ENCODE data around the gene LEPROT.

The LEPROT gene

DNA sequence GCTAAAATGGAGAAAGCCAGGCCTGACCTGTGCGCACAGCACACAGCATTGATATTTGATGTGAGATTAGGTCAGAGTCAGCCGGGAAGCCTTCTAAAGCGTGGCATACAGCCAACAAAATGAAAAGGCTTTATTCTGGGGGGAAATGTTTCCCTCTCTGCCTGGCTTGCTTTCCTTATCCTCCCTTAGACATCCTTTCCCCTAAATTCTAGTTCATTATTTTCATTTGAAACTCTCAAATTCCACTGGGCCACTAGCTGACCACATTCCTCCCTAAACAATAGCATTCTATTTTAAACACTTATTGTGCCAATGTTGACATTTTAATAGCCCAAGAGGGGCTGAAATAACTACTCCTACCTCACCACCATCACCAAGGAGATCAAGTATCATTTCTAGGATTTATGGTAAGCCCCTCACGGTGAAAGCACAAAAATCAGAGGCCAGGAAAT, 49.4 kb downstream of the LEPROT start (continued):
- no peak for TF ChIP-seq ZNF280C (tag by site-specific recombination; IDR thresholded peaks at IDR 0.05)
- peak; percentile 23; the same call in 1 of the 2 replicates for TF ChIP-seq KLF16 (tag by site-specific recombination; IDR thresholded peaks at IDR 0.05)
- TF ChIP-seq ZXDB (tag by site-specific recombination; IDR thresholded peaks at IDR 0.05), result peak; percentile 94
- no peak for TF ChIP-seq ZSCAN18 (tag by site-specific recombination; IDR thresholded peaks at IDR 0.05)
- TF ChIP-seq WT1 (tag by site-specific recombination; IDR thresholded peaks at IDR 0.05), result peak; percentile 100
- TF ChIP-seq ZNF560 (tag by site-specific recombination; IDR thresholded peaks at IDR 0.05; ENCODE audit: borderline replicate concordance), result no peak
- peak; percentile 90 for TF ChIP-seq ZNF629 (tag by site-specific recombination; IDR thresholded peaks at IDR 0.05)
- TF ChIP-seq KLF9 (tag by site-specific recombination; IDR thresholded peaks at IDR 0.05; ENCODE audit: low read depth), result no peak
- TF ChIP-seq ZNF747 (tag by site-specific recombination; IDR thresholded peaks at IDR 0.05), result no peak
- no peak for TF ChIP-seq ZNF514 (tag by site-specific recombination; IDR thresholded peaks at IDR 0.05)
- no peak for TF ChIP-seq KLF1 (tag by site-specific recombination; IDR thresholded peaks at IDR 0.05)
- TF ChIP-seq, protein P1, sequence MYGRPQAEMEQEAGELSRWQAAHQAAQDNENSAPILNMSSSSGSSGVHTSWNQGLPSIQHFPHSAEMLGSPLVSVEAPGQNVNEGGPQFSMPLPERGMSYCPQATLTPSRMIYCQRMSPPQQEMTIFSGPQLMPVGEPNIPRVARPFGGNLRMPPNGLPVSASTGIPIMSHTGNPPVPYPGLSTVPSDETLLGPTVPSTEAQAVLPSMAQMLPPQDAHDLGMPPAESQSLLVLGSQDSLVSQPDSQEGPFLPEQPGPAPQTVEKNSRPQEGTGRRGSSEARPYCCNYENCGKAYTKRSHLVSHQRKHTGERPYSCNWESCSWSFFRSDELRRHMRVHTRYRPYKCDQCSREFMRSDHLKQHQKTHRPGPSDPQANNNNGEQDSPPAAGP (tag by site-specific recombination; IDR thresholded peaks at IDR 0.05), result peak; percentile 99
- 0 out of 2 replicates have a peak, but pooled peaks have one; percentile 33 for TF ChIP-seq ZNF121 (tag by site-specific recombination; IDR thresholded peaks at IDR 0.05)
- TF ChIP-seq TRIM28 (IDR thresholded peaks at IDR 0.05; ENCODE audit: borderline replicate concordance, low read length), result peak; percentile 70
- peak; percentile 55 for TF ChIP-seq ZNF335 (tag by site-specific recombination; conservative IDR thresholded peaks at IDR 0.05)
- TF ChIP-seq, protein P2, sequence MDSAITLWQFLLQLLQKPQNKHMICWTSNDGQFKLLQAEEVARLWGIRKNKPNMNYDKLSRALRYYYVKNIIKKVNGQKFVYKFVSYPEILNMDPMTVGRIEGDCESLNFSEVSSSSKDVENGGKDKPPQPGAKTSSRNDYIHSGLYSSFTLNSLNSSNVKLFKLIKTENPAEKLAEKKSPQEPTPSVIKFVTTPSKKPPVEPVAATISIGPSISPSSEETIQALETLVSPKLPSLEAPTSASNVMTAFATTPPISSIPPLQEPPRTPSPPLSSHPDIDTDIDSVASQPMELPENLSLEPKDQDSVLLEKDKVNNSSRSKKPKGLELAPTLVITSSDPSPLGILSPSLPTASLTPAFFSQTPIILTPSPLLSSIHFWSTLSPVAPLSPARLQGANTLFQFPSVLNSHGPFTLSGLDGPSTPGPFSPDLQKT (IDR thresholded peaks at IDR 0.05; ENCODE audit: borderline replicate concordance, low read depth, low read length), result no peak
- peak; percentile 90; the same call in 1 of the 2 replicates for TF ChIP-seq OVOL3 (tag by site-specific recombination; IDR thresholded peaks at IDR 0.05)
- TF ChIP-seq ZNF223 (tag by site-specific recombination; IDR thresholded peaks at IDR 0.05), result no peak
- peak; percentile 98 for TF ChIP-seq GLIS1 (tag by site-specific recombination; IDR thresholded peaks at IDR 0.05)
- TF ChIP-seq, protein P3, sequence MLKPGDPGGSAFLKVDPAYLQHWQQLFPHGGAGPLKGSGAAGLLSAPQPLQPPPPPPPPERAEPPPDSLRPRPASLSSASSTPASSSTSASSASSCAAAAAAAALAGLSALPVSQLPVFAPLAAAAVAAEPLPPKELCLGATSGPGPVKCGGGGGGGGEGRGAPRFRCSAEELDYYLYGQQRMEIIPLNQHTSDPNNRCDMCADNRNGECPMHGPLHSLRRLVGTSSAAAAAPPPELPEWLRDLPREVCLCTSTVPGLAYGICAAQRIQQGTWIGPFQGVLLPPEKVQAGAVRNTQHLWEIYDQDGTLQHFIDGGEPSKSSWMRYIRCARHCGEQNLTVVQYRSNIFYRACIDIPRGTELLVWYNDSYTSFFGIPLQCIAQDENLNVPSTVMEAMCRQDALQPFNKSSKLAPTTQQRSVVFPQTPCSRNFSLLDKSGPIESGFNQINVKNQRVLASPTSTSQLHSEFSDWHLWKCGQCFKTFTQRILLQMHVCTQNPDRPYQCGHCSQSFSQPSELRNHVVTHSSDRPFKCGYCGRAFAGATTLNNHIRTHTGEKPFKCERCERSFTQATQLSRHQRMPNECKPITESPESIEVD (tag by site-specific recombination; IDR thresholded peaks at IDR 0.05), result peak; percentile 98
- no peak for TF ChIP-seq HOXA7 (CRISPR knock-in tag; IDR thresholded peaks at IDR 0.05; ENCODE audit: borderline replicate concordance)
- TF ChIP-seq ZNF138 (tag by site-specific recombination; IDR thresholded peaks at IDR 0.05; ENCODE audit: borderline replicate concordance), result no peak
- TF ChIP-seq ZNF24 (tag by site-specific recombination; IDR thresholded peaks at IDR 0.05), result peak; percentile 83; the same call in 1 of the 2 replicates
- TF ChIP-seq ZNF18 (tag by site-specific recombination; IDR thresholded peaks at IDR 0.05), result no peak; the same call in 1 of the 2 replicates
- no peak for TF ChIP-seq ZNF830 (tag by site-specific recombination; IDR thresholded peaks at IDR 0.05; ENCODE audit: low read depth)
- TF ChIP-seq MEIS1 (CRISPR knock-in tag; IDR thresholded peaks at IDR 0.05; ENCODE audit: borderline replicate concordance), result no peak
- TF ChIP-seq ZNF350 (tag by site-specific recombination; IDR thresholded peaks at IDR 0.05), result no peak
- TF ChIP-seq, protein P4, sequence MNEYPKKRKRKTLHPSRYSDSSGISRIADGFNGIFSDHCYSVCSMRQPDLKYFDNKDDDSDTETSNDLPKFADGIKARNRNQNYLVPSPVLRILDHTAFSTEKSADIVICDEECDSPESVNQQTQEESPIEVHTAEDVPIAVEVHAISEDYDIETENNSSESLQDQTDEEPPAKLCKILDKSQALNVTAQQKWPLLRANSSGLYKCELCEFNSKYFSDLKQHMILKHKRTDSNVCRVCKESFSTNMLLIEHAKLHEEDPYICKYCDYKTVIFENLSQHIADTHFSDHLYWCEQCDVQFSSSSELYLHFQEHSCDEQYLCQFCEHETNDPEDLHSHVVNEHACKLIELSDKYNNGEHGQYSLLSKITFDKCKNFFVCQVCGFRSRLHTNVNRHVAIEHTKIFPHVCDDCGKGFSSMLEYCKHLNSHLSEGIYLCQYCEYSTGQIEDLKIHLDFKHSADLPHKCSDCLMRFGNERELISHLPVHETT (tag by site-specific recombination; IDR thresholded peaks at IDR 0.05), result peak; percentile 89
- TF ChIP-seq ZNF768 (tag by site-specific recombination; IDR thresholded peaks at IDR 0.05), result no peak
- no peak; the same call in 1 of the 2 replicates for TF ChIP-seq ZNF792 (tag by site-specific recombination; IDR thresholded peaks at IDR 0.05)
- no peak; the same call in 1 of the 2 replicates for TF ChIP-seq ZFP69B (tag by site-specific recombination; IDR thresholded peaks at IDR 0.05)
- TF ChIP-seq ZNF677 (tag by site-specific recombination; IDR thresholded peaks at IDR 0.05), result no peak

All from HEK293 (cell line).